Esophagus squamous epithelium (tissue), 4 donors: ENCODE measurements around the gene WFDC11.

Experiments used
- POLR2A ChIP-seq, 4 donors: fragments of 450-650 bp; IDR thresholded peaks; one replicate each; pipeline ENCODE4 v1.6.1; 2017; ENCODE audit warnings: antibody characterized with exemption in 4 of 4, mild to moderate bottlenecking in 4 of 4, moderate library complexity in 3 of 4
- TF ChIP-seq, protein P1 (sequence below), 6 experiments: fragments of 450-650 bp in 4 of 6; fragments of 200-600 bp in 2 of 6; sonication (generic) in 2 of 6; IDR thresholded peaks; one replicate each; pipeline ENCODE4 v1.5.1; 2016 to 2019; ENCODE audit warnings: antibody characterized with exemption in 6 of 6, mild to moderate bottlenecking in 4 of 6, moderate library complexity in 4 of 6

DNA sequence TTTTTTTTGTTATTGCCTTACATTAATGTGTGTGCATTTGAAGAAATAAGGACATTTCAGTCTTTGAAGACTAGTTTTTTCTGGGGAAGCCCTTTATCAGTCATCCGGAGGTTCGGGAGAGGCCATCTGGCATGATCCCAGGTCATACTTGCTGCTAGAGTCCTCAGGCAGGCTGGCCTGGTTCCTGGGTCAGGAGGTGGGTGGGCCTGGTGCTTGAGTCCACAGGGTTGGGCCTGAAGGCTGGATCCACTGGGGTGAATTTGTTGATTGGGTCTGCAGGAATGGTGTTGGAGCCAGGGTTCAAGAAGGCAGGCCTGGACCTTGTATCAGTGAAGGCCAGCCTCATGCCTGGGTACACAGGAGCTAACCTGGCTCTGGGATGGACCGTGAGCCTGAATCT lies 23.2 kb downstream of the WFDC11 start:
- TF ChIP-seq POLR2A (IDR thresholded peaks at IDR 0.05) = no peak
- TF ChIP-seq, protein P1, sequence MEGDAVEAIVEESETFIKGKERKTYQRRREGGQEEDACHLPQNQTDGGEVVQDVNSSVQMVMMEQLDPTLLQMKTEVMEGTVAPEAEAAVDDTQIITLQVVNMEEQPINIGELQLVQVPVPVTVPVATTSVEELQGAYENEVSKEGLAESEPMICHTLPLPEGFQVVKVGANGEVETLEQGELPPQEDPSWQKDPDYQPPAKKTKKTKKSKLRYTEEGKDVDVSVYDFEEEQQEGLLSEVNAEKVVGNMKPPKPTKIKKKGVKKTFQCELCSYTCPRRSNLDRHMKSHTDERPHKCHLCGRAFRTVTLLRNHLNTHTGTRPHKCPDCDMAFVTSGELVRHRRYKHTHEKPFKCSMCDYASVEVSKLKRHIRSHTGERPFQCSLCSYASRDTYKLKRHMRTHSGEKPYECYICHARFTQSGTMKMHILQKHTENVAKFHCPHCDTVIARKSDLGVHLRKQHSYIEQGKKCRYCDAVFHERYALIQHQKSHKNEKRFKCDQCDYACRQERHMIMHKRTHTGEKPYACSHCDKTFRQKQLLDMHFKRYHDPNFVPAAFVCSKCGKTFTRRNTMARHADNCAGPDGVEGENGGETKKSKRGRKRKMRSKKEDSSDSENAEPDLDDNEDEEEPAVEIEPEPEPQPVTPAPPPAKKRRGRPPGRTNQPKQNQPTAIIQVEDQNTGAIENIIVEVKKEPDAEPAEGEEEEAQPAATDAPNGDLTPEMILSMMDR (IDR thresholded peaks at IDR 0.05) = no peak
